Keratinocyte (primary cell): ENCODE measurements around the gene PLEK.
"Not testable (repeated sequence)": the region's sequence is repeated elsewhere in the genome, so short reads cannot be mapped to it uniquely, and the experiment has no call there.

Source experiments
- CTCF ChIP-seq, 3 experiments: IDR thresholded peaks in 1 of 3; conservative IDR thresholded peaks in 1 of 3; optimal IDR thresholded peaks in 1 of 3; 2 replicates in 2 of 3; 3 replicates in 1 of 3; pipeline versions ENCODE3 to v1.5.1; 2011; ENCODE audit warnings: low read length in 3 of 3, mild to moderate bottlenecking in 3 of 3, moderate library complexity in 2 of 3, control low read depth in 1 of 3, inconsistent platforms in 1 of 3; ENCODE audit not compliant: insufficient read depth in 2 of 3; ENCODE audit errors: extremely low read depth in 1 of 3
- EZH2 ChIP-seq: IDR thresholded peaks from one replicate; pipeline ENCODE4 v1.6.1; 2012; ENCODE audit warnings: inconsistent platforms, mild to moderate bottlenecking, low read length, moderate library complexity

GRCh38 chr2:68397704-68398263, 32.7 kb downstream of the PLEK start:
- TF ChIP-seq EZH2; CTCF (optimal IDR thresholded peaks at IDR 0.05 in 1 of 3, IDR thresholded peaks at IDR 0.05 in 1 of 3, conservative IDR thresholded peaks at IDR 0.05 in 1 of 3; ENCODE audit: extremely low read depth in 1 of 3, insufficient read depth in 2 of 3, low read length in 3 of 3): not testable (repeated sequence)
